ENCODE measurements around the gene SOX5.

SOX5 gene

DNA sequence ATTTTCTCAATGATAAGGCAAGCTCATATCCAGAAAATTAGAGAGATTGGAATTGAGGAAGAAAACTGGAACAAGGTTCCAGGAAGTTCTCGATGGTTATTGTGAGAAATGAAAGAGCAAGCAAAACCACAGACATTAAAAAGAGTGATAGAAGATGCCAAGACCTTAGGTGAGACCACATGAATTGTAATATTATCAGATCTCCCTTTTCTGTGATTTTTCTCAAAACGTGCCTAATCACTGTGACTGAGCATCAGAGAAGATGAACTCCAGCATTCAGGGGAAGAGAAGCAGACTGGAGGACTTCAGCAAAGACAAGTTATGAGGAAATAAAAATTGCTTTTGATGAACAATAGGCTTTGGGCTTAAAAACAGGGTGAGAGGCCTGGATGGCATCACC, 278.8 kb downstream of the SOX5 start:
- DNase-seq = no peak

DNA sequence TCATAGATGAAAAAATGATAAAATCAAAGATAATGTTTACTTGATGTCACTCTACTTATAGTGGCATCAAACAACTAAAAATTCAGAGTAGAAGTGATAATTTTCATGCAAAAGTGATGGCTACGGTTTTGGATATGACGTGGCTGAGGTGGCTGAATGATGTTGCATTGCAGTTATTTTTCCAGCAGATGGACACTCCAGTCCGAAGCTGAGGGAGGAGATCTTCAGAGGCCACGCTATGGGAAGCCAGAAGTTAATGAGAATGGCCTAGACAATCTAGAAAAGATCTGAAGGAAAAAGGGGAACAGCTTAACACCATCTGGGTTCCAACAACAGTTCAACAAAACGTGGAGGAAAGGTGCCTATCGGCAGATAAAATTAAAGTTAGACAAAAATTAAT, 279.8 kb downstream of the SOX5 start:
- DNase-seq = no peak

DNA sequence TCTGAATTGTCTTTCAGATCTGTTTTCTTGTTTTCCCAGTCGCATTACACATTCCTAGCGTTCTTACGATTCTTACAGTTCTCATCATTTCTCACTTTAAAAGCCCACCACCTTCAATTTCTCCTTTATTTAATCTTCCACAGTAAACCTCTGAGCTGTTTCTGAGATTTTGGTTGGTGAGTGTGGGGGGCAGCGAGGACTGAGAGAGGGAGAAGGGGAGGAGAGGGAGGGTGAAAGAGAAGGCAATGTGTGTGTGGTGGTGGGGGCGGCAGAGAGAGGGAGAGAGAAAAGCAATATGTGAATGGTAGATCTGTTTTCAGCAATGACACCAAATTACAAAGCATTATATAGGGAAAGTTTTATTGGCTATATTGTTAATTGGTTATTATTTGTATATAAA, 282.6 kb downstream of the SOX5 start:
- no peak for DNase-seq

DNA sequence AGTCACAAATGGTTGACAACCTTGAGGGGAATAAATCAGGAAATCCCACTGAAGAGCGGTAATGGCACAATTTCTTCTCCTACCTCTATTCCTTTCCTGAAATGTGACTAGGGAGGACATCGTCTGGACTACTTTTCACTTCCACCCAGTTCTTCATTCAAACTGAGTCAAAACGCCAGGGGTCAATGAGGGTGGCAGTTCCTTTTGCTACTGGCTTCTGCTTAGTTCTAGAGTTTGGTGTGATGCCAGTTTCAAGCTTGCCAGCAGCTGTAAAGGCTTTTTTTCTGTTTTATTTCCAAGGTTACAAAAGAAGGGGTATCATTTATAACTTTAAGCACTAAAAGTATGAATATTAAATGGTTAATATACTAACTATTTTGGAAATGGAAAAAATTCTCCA, 286.5 kb downstream of the SOX5 start:
- DNase-seq = no peak

DNA sequence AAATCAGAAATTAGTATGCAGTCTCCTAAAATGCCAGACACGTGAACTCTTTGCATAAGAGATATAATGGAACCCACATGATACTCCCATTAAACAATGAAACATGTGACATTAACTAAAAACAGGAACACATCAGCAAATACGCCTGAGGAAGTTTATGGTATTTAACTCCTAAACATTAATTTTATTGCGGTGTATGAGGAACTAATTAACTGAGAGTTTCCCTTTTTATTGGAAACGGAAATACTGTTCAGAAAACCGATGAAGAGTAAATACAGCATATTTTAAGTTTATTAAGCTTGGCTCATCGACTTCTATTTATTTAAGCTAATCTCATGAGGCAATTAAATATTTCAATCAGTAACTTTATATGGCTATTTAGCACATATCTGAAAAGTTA, 290.3 kb downstream of the SOX5 start:
- no peak for DNase-seq

DNA sequence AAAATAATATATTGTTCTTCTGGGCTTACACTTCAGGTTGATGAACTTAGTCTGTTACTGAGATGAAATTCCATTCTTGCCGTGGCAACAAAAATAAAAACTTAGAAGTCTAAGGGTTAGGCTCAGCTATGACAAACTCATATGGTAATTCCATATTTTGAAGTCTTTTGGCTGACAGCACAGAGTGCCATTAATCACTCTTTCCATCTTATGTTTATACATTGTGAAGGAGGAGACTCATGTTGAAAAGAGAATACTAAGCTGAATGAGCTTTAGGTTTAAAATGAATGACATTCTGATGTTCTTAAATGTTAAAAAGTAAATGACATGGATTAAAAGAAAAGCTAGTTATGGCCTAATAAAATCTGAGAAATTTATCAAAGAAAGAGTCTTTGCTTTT, 291.9 kb downstream of the SOX5 start:
- DNase-seq = no peak

DNA sequence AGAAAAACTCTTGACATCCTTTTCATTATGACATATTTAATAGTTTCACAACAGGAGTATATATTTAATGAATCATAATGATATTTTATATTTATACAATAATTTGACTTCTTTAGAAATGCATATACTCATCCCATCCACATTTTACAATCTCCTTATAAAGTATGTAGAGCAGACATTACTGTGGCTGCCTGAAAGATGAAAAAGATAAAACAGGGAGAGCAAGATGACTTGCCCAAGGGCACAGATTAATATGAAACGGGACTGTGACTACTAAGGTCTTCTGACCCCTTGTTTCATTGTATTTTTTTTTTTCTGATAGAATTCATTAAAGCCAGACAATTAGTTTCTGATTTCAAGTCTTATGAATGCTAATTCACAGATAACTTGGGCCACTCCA, 293.6 kb downstream of the SOX5 start:
- DNase-seq = no peak

DNA sequence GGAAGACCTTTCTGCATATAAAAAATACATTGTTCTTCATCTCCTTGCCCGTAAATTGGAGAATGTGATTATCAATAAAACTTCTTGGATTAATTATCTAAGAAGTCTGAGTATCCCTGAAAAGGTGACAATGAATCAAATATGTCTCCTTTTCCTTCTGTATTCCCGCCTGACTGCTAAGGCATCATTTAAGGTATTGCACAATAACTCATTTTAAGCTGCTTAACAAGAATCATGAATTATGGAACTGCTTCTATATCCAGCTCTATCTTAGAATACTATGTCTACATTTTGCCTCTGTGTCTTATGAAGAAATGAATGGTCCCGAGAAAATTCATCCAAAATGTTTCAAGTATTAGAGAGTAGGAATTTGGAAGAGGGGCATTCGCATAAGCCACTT, 294.4 kb downstream of the SOX5 start:
- no peak for DNase-seq

DNA sequence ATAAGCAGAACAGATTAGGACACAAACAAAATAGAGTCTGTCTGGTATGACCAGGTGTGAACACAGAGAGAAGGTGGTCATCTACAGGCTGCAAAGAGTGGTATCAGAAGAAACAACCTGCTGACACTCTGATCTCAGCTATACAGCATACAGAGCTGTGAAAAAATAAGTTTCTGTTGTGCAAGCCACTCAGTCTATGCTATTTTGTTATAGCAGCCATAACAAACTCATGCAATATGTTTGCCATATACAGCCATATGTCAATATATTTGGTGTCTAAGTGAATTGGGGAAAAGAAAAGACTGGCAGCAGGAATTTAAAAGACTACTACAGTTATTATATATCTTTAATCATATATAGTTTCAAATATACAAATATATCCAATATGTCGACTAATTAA, 300.9 kb downstream of the SOX5 start:
- no peak for DNase-seq

DNA sequence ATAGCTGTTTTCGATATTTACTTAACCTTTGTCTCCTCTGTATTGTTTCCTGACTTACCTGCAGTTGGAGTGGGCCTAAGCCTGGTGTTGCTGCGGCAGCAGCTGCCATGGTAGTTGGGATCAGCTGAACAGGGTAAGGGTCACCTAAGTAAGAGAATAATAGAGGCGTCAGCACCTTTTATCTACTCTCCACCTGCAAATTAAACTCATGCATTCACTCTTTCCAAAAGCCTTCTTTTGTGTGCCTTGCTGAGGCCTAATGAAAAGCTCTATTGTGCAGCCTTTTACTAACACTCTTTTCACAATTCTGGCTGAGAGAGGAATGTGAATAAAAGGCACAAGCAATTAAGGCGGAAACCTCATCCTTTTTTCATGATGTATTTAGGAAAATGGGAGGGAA, 308.7 kb downstream of the SOX5 start:
- DNase-seq = no peak

DNA sequence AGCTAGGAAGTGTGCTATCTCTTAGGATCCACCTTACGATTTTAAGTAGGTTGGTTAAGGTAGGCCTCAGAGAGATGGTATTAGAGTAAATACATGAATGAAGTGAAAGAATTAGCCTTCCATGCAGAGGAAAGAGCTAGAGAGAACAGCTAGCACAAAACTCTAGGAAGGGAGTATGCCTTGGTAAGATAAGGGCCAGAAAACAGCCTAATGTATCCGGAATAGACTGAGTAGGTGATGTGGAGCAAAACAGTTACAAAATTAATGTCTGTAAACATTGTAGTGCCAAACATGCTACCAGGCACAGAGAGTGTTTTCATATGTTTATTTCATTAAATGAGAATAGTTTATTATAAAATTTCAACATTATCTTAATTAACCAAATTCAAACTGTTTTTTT, 315.1 kb downstream of the SOX5 start:
- DNase-seq = no peak

DNA sequence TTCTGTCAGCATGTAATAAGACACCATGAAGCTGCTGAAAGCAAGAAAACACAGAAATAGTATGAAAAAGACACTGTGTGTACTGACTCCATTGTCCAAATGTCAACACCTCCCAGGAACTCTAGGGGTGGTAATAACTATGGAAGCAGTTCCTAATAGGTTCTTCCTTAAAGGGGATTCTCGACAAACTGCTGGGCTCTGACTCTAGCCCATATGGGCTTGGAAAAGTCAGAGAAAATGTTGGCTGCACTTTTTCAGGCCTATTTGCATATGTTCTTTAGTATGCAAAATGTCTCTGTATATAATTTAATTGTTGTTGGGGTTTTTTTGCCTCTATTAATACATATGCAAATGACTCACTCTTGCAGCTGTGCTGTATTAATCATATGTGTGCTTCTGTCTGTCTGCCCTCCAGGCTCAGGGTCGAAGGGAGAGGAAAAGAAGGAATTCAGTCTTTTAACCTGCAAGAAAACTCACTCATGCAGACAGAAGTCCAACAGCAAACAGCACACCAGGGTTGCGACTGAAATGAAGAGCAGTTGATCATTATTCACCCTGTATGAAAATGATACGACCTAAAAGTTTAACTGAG, 317.6 kb downstream of the SOX5 start:
- DNase-seq = no peak

DNA sequence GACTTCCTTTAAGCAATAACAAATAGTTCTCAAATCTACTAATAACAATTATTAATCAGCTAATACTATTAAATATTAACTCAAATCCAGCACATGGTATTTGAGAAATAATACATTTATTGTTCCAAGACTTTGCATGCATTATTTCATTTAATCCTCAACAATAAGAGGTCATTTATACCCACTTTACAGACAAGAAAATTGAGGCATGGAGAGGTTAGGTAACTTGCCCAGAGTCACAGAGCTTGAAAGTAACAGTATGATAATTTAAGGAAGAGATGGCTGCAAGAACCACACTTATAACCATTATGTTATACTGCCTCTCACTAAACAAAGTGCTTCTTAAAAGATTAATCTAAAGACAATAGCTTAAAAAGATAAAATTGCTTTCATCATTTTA, 318.9 kb downstream of the SOX5 start:
- DNase-seq = no peak

DNA sequence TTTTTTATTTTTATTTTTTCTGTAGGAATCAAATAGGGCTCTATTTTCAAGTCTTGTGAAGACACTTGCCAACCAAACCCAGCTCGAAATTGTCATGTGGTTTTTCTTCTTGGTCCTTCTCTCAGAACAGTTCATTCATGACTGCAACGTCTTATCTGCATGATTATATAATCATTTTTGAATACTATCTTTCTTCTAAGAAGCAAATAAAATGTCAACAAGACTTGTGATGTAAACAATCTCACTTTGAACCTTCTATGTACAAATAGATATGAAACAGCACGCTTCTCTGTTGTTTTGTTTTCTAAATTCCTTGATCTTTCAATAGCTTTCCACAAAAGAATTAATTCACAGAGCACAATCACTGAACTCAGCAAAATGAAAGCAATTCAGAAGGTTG, 320.7 kb downstream of the SOX5 start:
- DNase-seq = no peak

DNA sequence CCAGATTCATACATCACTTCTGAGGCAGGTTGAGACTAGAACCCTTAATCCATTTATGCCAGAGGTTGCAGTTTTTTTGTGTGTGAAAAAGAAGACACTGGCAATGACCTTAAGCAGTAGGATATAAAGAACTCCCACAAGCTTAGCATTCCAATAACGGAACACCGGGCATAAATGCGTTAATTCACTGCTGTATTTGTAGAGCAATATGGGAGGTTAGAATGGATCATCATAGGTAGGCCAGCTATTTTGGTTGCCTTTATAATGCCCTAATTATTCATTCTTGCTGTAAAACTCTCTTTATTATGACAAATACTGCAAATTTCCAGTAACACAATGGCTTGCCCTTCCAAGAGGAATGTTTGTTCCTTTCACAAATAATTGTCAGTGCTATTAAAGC, 322.7 kb downstream of the SOX5 start:
- no peak for DNase-seq

DNA sequence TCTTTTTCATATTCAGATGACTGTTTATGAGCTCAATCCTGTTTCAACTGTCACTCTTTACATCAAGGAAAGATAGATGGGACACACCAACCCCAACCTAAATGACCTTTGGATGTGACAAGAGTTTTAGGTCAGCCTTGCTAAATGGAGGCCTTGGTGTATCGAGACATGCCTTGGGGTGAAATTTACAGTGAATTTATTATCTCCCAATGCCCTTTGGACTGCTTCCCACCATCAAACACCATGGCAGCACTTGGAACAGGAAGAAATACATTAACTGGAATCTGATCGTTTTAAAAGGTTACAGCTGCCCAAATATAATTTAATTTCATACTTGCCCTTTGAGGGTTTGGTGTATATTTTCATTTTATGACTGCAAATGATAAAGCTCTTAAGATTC, 327.6 kb downstream of the SOX5 start:
- no peak for DNase-seq

DNA sequence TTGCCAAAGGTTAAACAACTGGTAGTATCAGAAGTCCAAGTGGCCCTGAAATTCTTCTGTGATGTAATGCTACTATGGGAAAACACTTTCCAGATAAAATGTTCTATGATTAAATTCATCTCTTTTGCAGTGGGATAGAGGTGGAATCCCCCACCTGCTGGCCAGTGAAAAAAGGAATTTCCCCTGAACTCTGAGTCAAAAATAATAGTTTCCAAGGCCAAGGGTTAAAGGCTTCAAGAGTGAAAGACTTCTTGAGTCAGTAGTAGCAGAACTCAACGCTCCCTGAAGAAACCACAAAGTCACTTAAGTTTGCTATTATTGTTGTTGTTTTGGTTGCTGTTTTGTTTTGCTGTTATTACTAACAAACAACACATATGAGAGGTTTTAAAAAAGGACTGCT, 330.8 kb downstream of the SOX5 start:
- DNase-seq = no peak

DNA sequence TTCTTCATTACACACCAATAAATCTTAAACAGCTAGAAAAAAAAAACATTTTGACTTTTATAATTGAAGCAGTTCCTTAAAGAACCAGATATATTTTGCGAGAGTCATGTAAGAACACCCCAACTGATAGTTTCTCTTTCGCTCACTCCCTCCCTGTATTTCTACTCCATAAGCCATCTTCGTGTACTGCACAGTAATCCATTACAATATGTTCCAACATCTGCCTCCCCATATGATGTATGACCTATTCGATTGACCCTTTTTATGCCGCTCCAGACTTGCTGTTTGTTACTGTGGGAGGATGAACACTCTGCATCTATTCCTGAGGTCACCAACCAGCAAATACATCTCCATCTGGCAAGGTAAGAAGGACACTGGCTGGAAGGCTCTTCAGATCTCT, 331.7 kb downstream of the SOX5 start:
- DNase-seq = no peak

DNA sequence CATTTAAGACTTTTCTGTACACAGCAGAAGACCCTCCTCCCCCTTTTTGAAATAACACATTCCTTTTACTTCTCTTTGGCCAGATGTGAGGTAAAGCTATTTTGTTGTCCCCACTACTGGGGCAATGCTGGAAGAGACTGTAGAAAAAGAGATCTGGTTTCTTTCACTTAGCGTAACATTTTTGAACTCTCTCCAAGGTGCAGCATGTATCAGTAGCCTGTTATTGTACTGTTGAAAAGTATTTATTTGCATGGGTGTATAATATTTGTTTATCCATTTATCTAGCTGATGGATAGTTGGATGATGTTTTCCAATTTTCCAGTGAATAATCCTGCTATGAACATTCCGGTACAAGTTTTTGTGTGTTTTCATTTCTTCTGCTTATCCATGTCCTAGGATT, 335.2 kb downstream of the SOX5 start:
- no peak for DNase-seq

DNA sequence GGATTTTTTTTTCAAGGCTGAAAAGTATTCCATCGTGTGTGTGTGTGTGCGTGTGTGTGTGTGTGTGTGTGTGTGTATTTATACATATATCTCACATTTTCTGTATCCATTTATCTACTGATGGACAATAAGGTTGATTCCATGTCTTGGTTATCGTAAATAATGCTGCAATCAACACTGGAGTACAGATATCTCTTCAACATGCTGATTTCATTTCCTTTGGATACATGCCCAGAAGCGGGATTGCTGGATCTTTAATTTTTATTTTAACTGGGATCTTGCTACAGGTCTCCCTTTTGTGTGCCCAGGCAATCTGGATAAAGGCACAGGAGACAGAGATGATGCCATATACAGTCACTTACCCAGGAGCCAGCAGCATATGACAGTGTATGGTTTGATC, 338.1 kb downstream of the SOX5 start:
- DNase-seq = no peak

DNA sequence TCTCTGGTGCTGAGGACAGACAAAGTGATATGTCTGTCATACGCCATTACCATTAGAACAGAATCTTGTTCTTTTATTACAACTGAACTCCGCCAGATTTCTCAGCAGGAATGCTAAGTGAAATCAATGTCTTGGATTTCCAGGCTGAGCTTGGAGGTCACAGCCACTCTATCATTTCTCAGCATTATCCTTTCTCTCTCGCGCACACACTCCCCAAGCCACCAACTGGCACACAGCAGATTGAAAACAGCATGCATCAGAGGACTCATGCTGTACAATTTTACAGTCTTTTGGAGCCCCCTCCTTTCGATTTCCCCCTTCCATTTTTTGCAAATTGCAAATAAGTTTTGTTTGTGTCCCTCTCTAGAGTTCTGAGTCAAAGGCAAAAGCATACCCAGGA, 348.6 kb downstream of the SOX5 start:
- DNase-seq = no peak

DNA sequence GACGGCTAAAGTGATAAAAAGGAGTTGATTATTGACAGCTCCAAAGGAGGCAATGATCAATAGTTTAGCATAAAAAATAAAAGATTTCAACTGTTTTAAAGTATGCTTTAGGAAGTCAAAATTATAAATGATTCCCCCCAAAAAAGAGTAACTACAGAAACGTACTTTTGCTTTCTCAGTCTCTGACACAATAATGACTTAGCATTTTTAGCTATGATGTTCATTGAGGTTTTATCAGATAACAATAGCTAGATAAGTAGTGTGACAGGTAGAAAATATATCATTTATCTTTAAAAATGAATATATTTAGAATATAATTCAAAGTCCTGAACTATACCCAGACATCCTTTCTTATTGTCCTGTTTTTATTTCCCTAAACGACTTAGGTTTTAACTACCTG, 352.9 kb downstream of the SOX5 start:
- DNase-seq = no peak

DNA sequence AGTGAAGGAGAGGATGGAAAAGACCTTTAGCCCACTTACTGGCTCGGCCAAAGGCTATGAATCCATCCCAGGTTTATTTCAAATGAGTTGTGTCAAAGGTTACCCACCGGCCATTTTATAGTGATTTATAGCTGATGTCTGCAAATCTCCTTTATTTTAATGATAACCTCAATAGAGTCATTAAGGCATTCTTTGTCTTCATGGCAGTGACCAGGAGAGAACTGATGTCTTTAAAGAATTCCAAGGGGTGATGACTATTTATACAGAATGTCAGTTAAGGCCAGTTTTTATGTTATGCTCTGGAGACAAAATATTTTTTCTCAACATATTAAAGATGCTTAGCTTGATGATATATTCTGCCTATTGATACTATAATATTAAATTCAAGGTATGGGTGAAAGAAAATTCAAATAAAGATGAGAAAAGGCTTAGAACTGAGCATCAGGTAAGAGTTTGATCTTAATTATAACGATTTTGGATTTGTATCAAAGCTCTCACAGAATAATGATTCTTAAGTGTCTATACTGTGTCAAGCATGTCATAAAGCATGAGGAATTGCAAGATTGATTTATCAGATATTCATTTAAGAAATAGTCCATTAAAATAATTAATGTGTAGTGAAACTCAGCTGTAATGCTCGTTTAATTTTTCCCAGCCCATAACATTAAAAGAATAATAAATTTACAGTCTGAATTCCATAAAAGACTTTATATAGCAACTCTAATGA, 361.5 kb downstream of the SOX5 start:
- DNase-seq = no peak

DNA sequence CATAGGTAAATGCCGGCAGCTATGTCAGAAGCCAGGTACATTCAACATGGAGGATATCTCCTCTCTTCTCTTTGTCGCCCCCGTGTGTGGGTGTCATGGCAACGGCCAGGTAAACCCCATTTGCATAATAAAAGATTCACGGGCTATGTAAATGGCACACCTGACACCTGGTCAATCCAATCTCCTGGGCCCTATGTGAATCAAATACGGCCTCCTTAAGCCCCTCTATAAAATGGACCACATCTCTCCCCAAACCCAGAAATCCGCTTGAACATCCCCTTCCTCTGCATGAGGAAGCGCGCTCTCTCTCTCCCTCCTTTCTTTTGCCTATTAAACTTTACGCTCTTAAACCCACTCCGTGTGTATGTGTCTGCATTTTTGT, 363.7 kb downstream of the SOX5 start:
- DNase-seq = no peak

DNA sequence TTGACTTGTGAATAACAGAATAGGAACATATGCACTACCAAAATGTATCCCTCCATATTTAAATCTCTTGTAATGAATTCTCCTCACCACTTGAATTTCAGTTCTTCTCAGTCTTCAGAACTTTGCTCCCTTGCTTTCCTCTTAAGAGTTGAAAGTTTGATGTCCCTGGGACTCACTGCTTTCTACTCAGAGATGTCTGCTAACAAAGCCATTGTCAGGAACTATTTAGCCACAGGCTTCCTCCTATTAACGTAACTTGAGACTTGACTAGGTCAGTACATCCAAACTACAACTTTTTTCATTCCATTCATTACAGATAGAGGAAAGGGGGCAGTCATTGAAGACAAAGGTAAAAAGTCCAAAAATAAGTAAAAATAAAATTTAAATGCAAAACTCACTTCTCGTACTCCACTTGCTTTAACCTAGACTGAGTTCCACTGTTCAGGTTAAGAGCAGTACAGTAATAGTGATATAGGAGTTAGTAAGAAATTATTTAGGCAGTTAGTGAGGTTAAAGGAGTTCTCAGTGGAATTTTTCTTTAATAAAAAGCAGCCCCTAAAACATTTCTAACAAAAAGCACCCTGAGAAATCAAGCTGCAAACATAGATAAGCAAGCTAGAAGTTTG, 364.2 kb downstream of the SOX5 start:
- no peak for DNase-seq
